Upper lobe of right lung (tissue), 1 donor: ENCODE results near the gene FAM117A. TPM values are rescaled to one million over a fixed set of nuclear protein-coding genes. Genes with fewer than 3 reads are reported as not detected.

Experiments
- ATAC-seq: fragments of 200-7000 bp; cut with Tn5 transposase; one replicate; pipeline ENCODE4 v1.9.1; 2020; ENCODE audit warnings: mild to moderate bottlenecking, moderate library complexity
- DNase-seq: peaks from one replicate; pipeline ENCODE4 v3.0.0-alpha.2; 2020
- H3K27ac ChIP-seq: fragments of 200-600 bp; one replicate; pipeline ENCODE4 v1.8.0; 2022
- H3K27me3 ChIP-seq: fragments of 200-600 bp; one replicate; pipeline ENCODE4 v1.8.0; 2022; ENCODE audit warnings: mild to moderate bottlenecking
- H3K36me3 ChIP-seq: fragments of 200-600 bp; one replicate; pipeline ENCODE4 v1.8.0; 2022
- H3K4me1 ChIP-seq: fragments of 200-600 bp; one replicate; pipeline ENCODE4 v1.8.0; 2022
- H3K4me3 ChIP-seq: fragments of 200-600 bp; one replicate; pipeline ENCODE4 v1.8.0; 2022; ENCODE audit warnings: mild to moderate bottlenecking
- H3K9me3 ChIP-seq: fragments of 200-600 bp; one replicate; pipeline ENCODE4 v1.8.0; 2022
- intact Hi-C: fragments of 100-400 bp; cut with DNase I; formaldehyde crosslinking; loops from one replicate; pipeline ENCODE4 v1.11.0; 2022
- total RNA-seq: library from RNA; stranded (reverse); fragmentation: NEBNext Ultra II Directional; extraction: Animal tissue kit (Norgen Biotek cat#: 25700); gene quantifications from one replicate; pipeline ENCODE4 v1.2.1, GENCODE V29; 2021
- TF ChIP-seq, protein P1 (sequence below): fragments of 200-600 bp; IDR thresholded peaks from one replicate; pipeline ENCODE4 v1.8.0; 2022; ENCODE audit warnings: antibody characterized with exemption
- donor health status: DM: no; HTN: yes; CAD: no; lungs with severe emphysema.

The FAM117A gene
- total RNA-seq, 1 donor from 2014 or later = 11.8 TPM

DNA sequence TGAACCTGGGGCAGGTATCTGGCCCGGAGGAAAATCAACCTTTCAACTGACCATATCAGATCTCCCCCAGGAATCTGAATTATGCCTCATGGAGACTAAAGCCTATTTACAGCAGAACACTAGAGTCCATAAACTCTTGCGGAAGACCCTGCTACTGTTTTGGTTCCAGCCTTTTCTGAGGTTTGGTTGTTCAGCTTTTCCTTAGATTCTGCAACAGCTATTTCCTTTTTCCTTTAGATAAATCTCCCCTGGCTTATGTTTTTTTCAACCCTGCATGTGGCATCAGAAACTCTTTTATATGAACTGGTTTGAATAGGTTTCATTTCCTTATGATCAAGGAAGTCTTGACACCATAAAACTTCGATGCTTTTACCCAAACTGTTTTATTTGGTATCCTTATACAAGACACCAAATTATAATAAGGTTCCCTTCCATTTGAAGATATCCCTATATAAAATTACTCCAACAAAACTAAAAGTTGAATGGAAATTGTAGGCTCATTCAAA, 99.2 kb downstream of the FAM117A start:
- DNase-seq (no peak), ATAC-seq (no peak)
- Histone ChIP-seq H3K9me3 (no peaks in the 10 kb centered on the region), H3K4me3 (no peak overlapping the region), H3K36me3 (no peaks in the 10 kb centered on the region), H3K27ac (no peak overlapping the region), H3K27me3 (no peaks in the 10 kb centered on the region), H3K4me1 (peaks cover 37% of the 10 kb centered on the region)
- intact Hi-C loops = no loop called here
- TF ChIP-seq, protein P1, sequence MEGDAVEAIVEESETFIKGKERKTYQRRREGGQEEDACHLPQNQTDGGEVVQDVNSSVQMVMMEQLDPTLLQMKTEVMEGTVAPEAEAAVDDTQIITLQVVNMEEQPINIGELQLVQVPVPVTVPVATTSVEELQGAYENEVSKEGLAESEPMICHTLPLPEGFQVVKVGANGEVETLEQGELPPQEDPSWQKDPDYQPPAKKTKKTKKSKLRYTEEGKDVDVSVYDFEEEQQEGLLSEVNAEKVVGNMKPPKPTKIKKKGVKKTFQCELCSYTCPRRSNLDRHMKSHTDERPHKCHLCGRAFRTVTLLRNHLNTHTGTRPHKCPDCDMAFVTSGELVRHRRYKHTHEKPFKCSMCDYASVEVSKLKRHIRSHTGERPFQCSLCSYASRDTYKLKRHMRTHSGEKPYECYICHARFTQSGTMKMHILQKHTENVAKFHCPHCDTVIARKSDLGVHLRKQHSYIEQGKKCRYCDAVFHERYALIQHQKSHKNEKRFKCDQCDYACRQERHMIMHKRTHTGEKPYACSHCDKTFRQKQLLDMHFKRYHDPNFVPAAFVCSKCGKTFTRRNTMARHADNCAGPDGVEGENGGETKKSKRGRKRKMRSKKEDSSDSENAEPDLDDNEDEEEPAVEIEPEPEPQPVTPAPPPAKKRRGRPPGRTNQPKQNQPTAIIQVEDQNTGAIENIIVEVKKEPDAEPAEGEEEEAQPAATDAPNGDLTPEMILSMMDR = no peak

Other genes with a start within 250 kb of the FAM117A start
- gene NXPH3, start 188.3 kb downstream of the FAM117A start, total RNA-seq = 6.3 TPM
- gene SPOP, start 86.0 kb downstream of the FAM117A start, total RNA-seq = 87.3 TPM
- 48.1 TPM for gene SLC35B1, start 56.2 kb downstream of the FAM117A start, total RNA-seq
- gene KAT7, start 24.6 kb upstream of the FAM117A start, total RNA-seq = 61.4 TPM
- gene TAC4, start 83.9 kb upstream of the FAM117A start, total RNA-seq = not detected
- 2.1 TPM for gene DLX4, start 205.1 kb upstream of the FAM117A start, total RNA-seq
- gene DLX3, start 231.1 kb upstream of the FAM117A start, total RNA-seq = 0.69 TPM